PC-3 (cell line): ENCODE results near the gene IGHMBP2.

Experiments used
- EZH2 ChIP-seq: fragments of 300-600 bp; sonication (generic); IDR thresholded peaks from one replicate; pipeline ENCODE4 v1.6.1; 2017; ENCODE audit warnings: antibody characterized with exemption, mild to moderate bottlenecking, low read length; ENCODE audit not compliant: unreplicated experiment
- EZH2phosphoT487 ChIP-seq: fragments of 300-600 bp; sonication (generic); IDR thresholded peaks from 2 replicates; pipeline ENCODE4 v1.6.1; 2018; ENCODE audit warnings: mild to moderate bottlenecking, antibody characterized with exemption, low read length, borderline replicate concordance
- TF ChIP-seq, protein P1 (sequence below): fragments of 300-600 bp; sonication (generic); conservative IDR thresholded peaks from 2 replicates; pipeline ENCODE4 v1.5.1; 2017; ENCODE audit warnings: antibody characterized with exemption, low read depth, mild to moderate bottlenecking, low read length

GRCh38 chr11:68958211-68958610 is 54.5 kb downstream of the IGHMBP2 start:
- TF ChIP-seq, protein P1, sequence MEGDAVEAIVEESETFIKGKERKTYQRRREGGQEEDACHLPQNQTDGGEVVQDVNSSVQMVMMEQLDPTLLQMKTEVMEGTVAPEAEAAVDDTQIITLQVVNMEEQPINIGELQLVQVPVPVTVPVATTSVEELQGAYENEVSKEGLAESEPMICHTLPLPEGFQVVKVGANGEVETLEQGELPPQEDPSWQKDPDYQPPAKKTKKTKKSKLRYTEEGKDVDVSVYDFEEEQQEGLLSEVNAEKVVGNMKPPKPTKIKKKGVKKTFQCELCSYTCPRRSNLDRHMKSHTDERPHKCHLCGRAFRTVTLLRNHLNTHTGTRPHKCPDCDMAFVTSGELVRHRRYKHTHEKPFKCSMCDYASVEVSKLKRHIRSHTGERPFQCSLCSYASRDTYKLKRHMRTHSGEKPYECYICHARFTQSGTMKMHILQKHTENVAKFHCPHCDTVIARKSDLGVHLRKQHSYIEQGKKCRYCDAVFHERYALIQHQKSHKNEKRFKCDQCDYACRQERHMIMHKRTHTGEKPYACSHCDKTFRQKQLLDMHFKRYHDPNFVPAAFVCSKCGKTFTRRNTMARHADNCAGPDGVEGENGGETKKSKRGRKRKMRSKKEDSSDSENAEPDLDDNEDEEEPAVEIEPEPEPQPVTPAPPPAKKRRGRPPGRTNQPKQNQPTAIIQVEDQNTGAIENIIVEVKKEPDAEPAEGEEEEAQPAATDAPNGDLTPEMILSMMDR: no peak
- TF ChIP-seq EZH2phosphoT487 (no peak), EZH2 (no peak)
